Mammary epithelial cell (primary cell): ENCODE data around the gene ZNF467.

Experiments used
- CTCF ChIP-seq, 2 donors: IDR thresholded peaks in 1 of 2; conservative IDR thresholded peaks in 1 of 2; 2 replicates each; pipeline ENCODE4 v1.5.1; 2011 to 2012; ENCODE audit warnings: inconsistent platforms in 2 of 2, low read length in 2 of 2, mild to moderate bottlenecking in 2 of 2, control low read depth in 1 of 2, low read depth in 1 of 2; ENCODE audit not compliant: insufficient read depth in 1 of 2; ENCODE audit errors: extremely low read depth in 1 of 2
- EZH2 ChIP-seq: IDR thresholded peaks from 2 replicates; pipeline ENCODE4 v1.6.1; 2012; ENCODE audit warnings: low read length, inconsistent platforms, borderline replicate concordance

GRCh38 chr7:149772241-149772955 is 990 bp downstream of the ZNF467 start:
- TF ChIP-seq CTCF (conservative IDR thresholded peaks at IDR 0.05 in 1 of 2, IDR thresholded peaks at IDR 0.05 in 1 of 2; ENCODE audit: extremely low read depth in 1 of 2, insufficient read depth in 1 of 2, low read depth in 1 of 2, low read length in 2 of 2): no peak
- TF ChIP-seq EZH2: no peak
